Testis (tissue), 3 donors: ENCODE data around the gene ZFYVE28. TPM values are rescaled to one million over a fixed set of nuclear protein-coding genes. Genes with fewer than 3 reads are reported as not detected.

ENCODE experiments used
- DNase-seq: peaks from one replicate; pipeline ENCODE4 v3.0.0-alpha.2; 2019
- H3K27ac ChIP-seq, 2 donors: fragments of 200-600 bp; sonication (generic); one replicate each; pipeline ENCODE4 v1.5.1; 2019
- H3K27me3 ChIP-seq: fragments of 200-600 bp; sonication (generic); one replicate; pipeline ENCODE4 v1.5.1; 2019
- H3K36me3 ChIP-seq: fragments of 200-600 bp; sonication (generic); one replicate; pipeline ENCODE4 v1.5.1; 2017; ENCODE audit warnings: low read depth; ENCODE audit errors: missing control alignments
- H3K4me1 ChIP-seq: fragments of 200-600 bp; sonication (generic); one replicate; pipeline ENCODE4 v1.5.1; 2019
- H3K4me3 ChIP-seq, 2 donors: fragments of 200-600 bp; sonication (generic); one replicate each; pipeline ENCODE4 v1.5.1; 2017 to 2019
- H3K9me3 ChIP-seq: fragments of 200-600 bp; sonication (generic); one replicate; pipeline ENCODE4 v1.5.1; 2017
- CTCF ChIP-seq, 3 experiments: fragments of 450-650 bp in 2 of 3; fragments of 200-600 bp in 1 of 3; sonication (generic) in 1 of 3; IDR thresholded peaks; one replicate each; pipeline ENCODE4 v1.5.1; 2016 to 2019; ENCODE audit warnings: antibody characterized with exemption in 3 of 3, mild to moderate bottlenecking in 2 of 3, moderate library complexity in 1 of 3
- POLR2A ChIP-seq: fragments of 450-650 bp; IDR thresholded peaks from one replicate; pipeline ENCODE4 v1.6.1; 2017; ENCODE audit warnings: antibody characterized with exemption, mild to moderate bottlenecking, moderate library complexity
- WGBS, 2 donors: methylation state at CpG; one replicate each; pipeline ENCODE4 v1.1.5; 2018; 5-methylcytosine and 5-hydroxymethylcytosine counted together
- intact Hi-C: fragments of 100-400 bp; cut with DNase I; formaldehyde crosslinking; loops from one replicate; pipeline ENCODE4 v1.15.1; 2023; ENCODE audit warnings: low total_unique reads
- polyA plus RNA-seq: library from polyadenylated mRNA; stranded (reverse); fragments of 350-450 nt; fragmentation: Illumina TruSeq; extraction: RNeasy Lipid Tissue Mini Kit (QIAGEN cat#74804); gene quantifications from one replicate; pipeline ENCODE4 v1.2.3, GENCODE V29; 2014; ENCODE audit warnings: low read depth, low replicate concordance; ENCODE audit not compliant: insufficient read depth
- total RNA-seq, 2 donors: library from RNA; depleted of rRNA; stranded (reverse); fragments of >200 nt; gene quantifications; one replicate each; pipeline ENCODE4 v1.2.3, GENCODE V29; 2016

Gene ZFYVE28
- total and polyA plus RNA-seq, 3 donors from 2014 or later, result 14.7 to 55.3 (median 40.5) TPM

GRCh38 chr4:2372488-2373030, 45.9 kb downstream of the ZFYVE28 start:
- H3K4me1 ChIP-seq, result no peaks in the 10 kb centered on the region
- no peaks in the 10 kb centered on the region for H3K36me3 ChIP-seq
- intact Hi-C loops, result no loop called here
- no peaks in the 10 kb centered on the region for H3K9me3 ChIP-seq
- H3K27ac ChIP-seq, result no peak overlapping the region
- TF ChIP-seq POLR2A (no peak), CTCF (IDR thresholded peaks at IDR 0.05) (no peak)
- DNase-seq, result no peak
- no peak overlapping the region for H3K4me3 ChIP-seq
- WGBS, 2 donors, result 89 to 90% methylated on average over 2 to 14 of the region's 14 CpGs
- H3K27me3 ChIP-seq, result no peaks in the 10 kb centered on the region

GRCh38 chr4:2371765-2372487, 46.5 kb downstream of the ZFYVE28 start:
- Histone ChIP-seq H3K27ac (no peak overlapping the region), H3K4me1 (peaks cover 4% of the 10 kb centered on the region), H3K4me3 (no peak overlapping the region), H3K27me3 (no peaks in the 10 kb centered on the region), H3K9me3 (no peaks in the 10 kb centered on the region), H3K36me3 (no peaks in the 10 kb centered on the region)
- intact Hi-C loops, result no loop called here
- WGBS, 2 donors, result 83 to 93% methylated on average over 14 to 27 of the region's 27 CpGs
- no peak for TF ChIP-seq CTCF (IDR thresholded peaks at IDR 0.05)
- TF ChIP-seq POLR2A, result no peak
- DNase-seq, result no peak

- intact Hi-C loops, result no loop called here
- no peak for DNase-seq
- Histone ChIP-seq H3K9me3 (no peaks in the 10 kb centered on the region), H3K4me1 (peaks cover 15% of the 10 kb centered on the region), H3K36me3 (no peaks in the 10 kb centered on the region), H3K27me3 (no peaks in the 10 kb centered on the region), H3K27ac (no peak overlapping the region), H3K4me3 (no peak overlapping the region)
- no peak for TF ChIP-seq CTCF (IDR thresholded peaks at IDR 0.05)
- TF ChIP-seq POLR2A, result no peak
- 89 to 93% methylated on average over 15 to 25 of the region's 26 CpGs for WGBS, 2 donors
Observed at GRCh38 chr4:2370597-2371320, 47.7 kb downstream of the ZFYVE28 start.

- 95 to 99% methylated on average over 2 to 4 of the region's 4 CpGs for WGBS, 2 donors
- DNase-seq, result no peak
- Histone ChIP-seq H3K4me3 (no peak overlapping the region), H3K27me3 (no peaks in the 10 kb centered on the region), H3K27ac (no peak overlapping the region), H3K36me3 (no peaks in the 10 kb centered on the region), H3K4me1 (peaks cover 33% of the 10 kb centered on the region), H3K9me3 (no peaks in the 10 kb centered on the region)
- TF ChIP-seq POLR2A (no peak), CTCF (IDR thresholded peaks at IDR 0.05) (no peak)
- intact Hi-C loops, result no loop called here
Observed at GRCh38 chr4:2368746-2369437, 49.6 kb downstream of the ZFYVE28 start.
